HepG2 (cell line): Measurements from ENCODE around the gene FETUB. TPM values are rescaled to one million over a fixed set of nuclear protein-coding genes. Genes with fewer than 3 reads are reported as not detected.
A peak's percentile ranks its signal among the peaks of the same experiment; 100 is the strongest.

Source experiments
- ETS1 ChIP-seq: sonication (generic); formaldehyde crosslinking; IDR thresholded peaks from 2 replicates; pipeline ENCODE4 v1.4.0; 2020; ENCODE audit warnings: missing genetic modification reagents
- KAT7 ChIP-seq: IDR thresholded peaks from 2 replicates; pipeline ENCODE4 v1.6.1; 2018; ENCODE audit warnings: borderline replicate concordance, missing compliant biosample characterization
- MED1 ChIP-seq: sonication (generic); formaldehyde crosslinking; IDR thresholded peaks from 2 replicates; pipeline ENCODE4 v1.4.0; 2020; ENCODE audit warnings: missing genetic modification reagents
- NFIB ChIP-seq: sonication (generic); formaldehyde crosslinking; IDR thresholded peaks from 2 replicates; pipeline ENCODE4 v1.9.0; 2021; ENCODE audit warnings: missing genetic modification reagents, mild to moderate bottlenecking, borderline replicate concordance
- PTBP1 ChIP-seq: fragments of 200-400 bp; formaldehyde crosslinking; IDR thresholded peaks from 2 replicates; pipeline ENCODE4 v1.6.1; 2018; ENCODE audit warnings: low read length, low read depth; ENCODE audit not compliant: poor library complexity, severe bottlenecking
- RCOR2 ChIP-seq: IDR thresholded peaks from 2 replicates; pipeline ENCODE4 v1.6.1; 2016; ENCODE audit warnings: missing biosample characterization, missing genetic modification reagents
- SP4 ChIP-seq: sonication (generic); formaldehyde crosslinking; IDR thresholded peaks from 2 replicates; pipeline ENCODE4 v1.8.1; 2023; ENCODE audit warnings: mild to moderate bottlenecking, missing genetic modification reagents
- ZBTB49 ChIP-seq: sonication (generic); formaldehyde crosslinking; IDR thresholded peaks from 2 replicates; pipeline ENCODE4 v1.4.0; 2020; ENCODE audit warnings: missing genetic modification reagents, borderline replicate concordance
- ZNF253 ChIP-seq: sonication (generic); formaldehyde crosslinking; IDR thresholded peaks from 2 replicates; pipeline ENCODE4 v1.8.0; 2022; ENCODE audit warnings: mild to moderate bottlenecking, missing genetic modification reagents, borderline replicate concordance
- ZNF407 ChIP-seq: sonication (generic); formaldehyde crosslinking; IDR thresholded peaks from one replicate; pipeline ENCODE4 v1.5.1; 2020; ENCODE audit warnings: mild to moderate bottlenecking, missing genetic modification reagents; ENCODE audit errors: not compliant biosample characterization
- ZNF816 ChIP-seq: sonication (generic); formaldehyde crosslinking; IDR thresholded peaks from 2 replicates; pipeline ENCODE4 v1.8.0; 2022; ENCODE audit warnings: missing genetic modification reagents, mild to moderate bottlenecking, borderline replicate concordance
- polyA plus RNA-seq, 8 experiments: library from polyadenylated mRNA; depleted of rRNA in 3 of 8; stranded (reverse) in 7 of 8; unstranded in 1 of 8; fragments of >200 nt; fragmentation: Illumina TruSeq in 4 of 8; extraction: Trizol in 4 of 8; gene quantifications; 2 replicates each; pipeline versions ENCODE4 v1.2.1 to v1.2.3, GENCODE V29; 2011 to 2016; ENCODE audit warnings: low read depth in 4 of 8, missing spikeins in 1 of 8, mixed read lengths in 1 of 8; ENCODE audit not compliant: insufficient read depth in 1 of 8
- total RNA-seq, 5 experiments: library from RNA; depleted of rRNA; stranded (reverse); fragments of >200 nt; fragmentation: Illumina TruSeq; extraction: Trizol; gene quantifications; 2 replicates each; pipeline ENCODE4 v1.2.3, GENCODE V29; 2016; ENCODE audit warnings: low read depth in 1 of 5
- TF ChIP-seq, protein P1 (sequence below): sonication (generic); formaldehyde crosslinking; IDR thresholded peaks from 2 replicates; pipeline ENCODE4 v1.4.0; 2020; ENCODE audit warnings: mild to moderate bottlenecking, missing genetic modification reagents
- TF ChIP-seq, protein P2 (sequence below): sonication (generic); formaldehyde crosslinking; IDR thresholded peaks from 2 replicates; pipeline ENCODE4 v1.4.0; 2020; ENCODE audit warnings: mild to moderate bottlenecking, missing genetic modification reagents
- TF ChIP-seq, protein P3 (sequence below): sonication (generic); formaldehyde crosslinking; IDR thresholded peaks from 2 replicates; pipeline ENCODE4 v1.8.0; 2022; ENCODE audit warnings: mild to moderate bottlenecking, missing genetic modification reagents

FETUB gene
- total and polyA plus RNA-seq, 2 of the 13 experiments (the other 11 are each of a cell fraction or from before 2014, with no cell fraction given): 2.1 to 4.4 TPM

- TF ChIP-seq, protein P1, sequence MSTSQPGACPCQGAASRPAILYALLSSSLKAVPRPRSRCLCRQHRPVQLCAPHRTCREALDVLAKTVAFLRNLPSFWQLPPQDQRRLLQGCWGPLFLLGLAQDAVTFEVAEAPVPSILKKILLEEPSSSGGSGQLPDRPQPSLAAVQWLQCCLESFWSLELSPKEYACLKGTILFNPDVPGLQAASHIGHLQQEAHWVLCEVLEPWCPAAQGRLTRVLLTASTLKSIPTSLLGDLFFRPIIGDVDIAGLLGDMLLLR (CRISPR knock-in tag): no peak
- no peak for TF ChIP-seq KAT7 (CRISPR knock-in tag)
- TF ChIP-seq RCOR2 (CRISPR knock-in tag): peak; percentile 83
- no peak for TF ChIP-seq ZBTB49
- no peak for TF ChIP-seq ZNF407 (CRISPR knock-in tag)
- TF ChIP-seq SP4 (CRISPR knock-in tag): peak; percentile 62
- TF ChIP-seq PTBP1: no peak
- TF ChIP-seq ZNF253 (CRISPR knock-in tag): no peak
- no peak for TF ChIP-seq ETS1 (CRISPR knock-in tag)
- TF ChIP-seq, protein P2, sequence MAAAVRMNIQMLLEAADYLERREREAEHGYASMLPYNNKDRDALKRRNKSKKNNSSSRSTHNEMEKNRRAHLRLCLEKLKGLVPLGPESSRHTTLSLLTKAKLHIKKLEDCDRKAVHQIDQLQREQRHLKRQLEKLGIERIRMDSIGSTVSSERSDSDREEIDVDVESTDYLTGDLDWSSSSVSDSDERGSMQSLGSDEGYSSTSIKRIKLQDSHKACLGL: no peak
- TF ChIP-seq, protein P3, sequence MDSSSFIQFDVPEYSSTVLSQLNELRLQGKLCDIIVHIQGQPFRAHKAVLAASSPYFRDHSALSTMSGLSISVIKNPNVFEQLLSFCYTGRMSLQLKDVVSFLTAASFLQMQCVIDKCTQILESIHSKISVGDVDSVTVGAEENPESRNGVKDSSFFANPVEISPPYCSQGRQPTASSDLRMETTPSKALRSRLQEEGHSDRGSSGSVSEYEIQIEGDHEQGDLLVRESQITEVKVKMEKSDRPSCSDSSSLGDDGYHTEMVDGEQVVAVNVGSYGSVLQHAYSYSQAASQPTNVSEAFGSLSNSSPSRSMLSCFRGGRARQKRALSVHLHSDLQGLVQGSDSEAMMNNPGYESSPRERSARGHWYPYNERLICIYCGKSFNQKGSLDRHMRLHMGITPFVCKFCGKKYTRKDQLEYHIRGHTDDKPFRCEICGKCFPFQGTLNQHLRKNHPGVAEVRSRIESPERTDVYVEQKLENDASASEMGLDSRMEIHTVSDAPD (CRISPR knock-in tag): 0 out of 2 replicates have a peak, but pooled peaks have one; percentile 33
- peak; percentile 87 for TF ChIP-seq MED1 (CRISPR knock-in tag)
- no peak for TF ChIP-seq ZNF816 (CRISPR knock-in tag)
- no peak for TF ChIP-seq NFIB
These were observed 9.1 kb upstream of the FETUB start (continued) for GRCh38 chr3:186630950-186631641.
